DOHH2 (cell line): ENCODE measurements around the gene SPIRE2.

ENCODE experiments used
- H3F3A ChIP-seq: fragments of 200-600 bp; sonication (generic), shearing (Covaris generic); 2 replicates; pipeline ENCODE4 v1.6.0; 2016; ENCODE audit warnings: antibody characterized with exemption, mild to moderate bottlenecking; ENCODE audit not compliant: control insufficient read depth, insufficient read depth
- H3K27ac ChIP-seq: fragments of 200-600 bp; sonication (generic); 2 replicates; pipeline ENCODE4 v1.5.1; 2014; ENCODE audit warnings: low read depth, mild to moderate bottlenecking, low read length, moderate library complexity
- H3K27me3 ChIP-seq: fragments of 200-600 bp; sonication (generic); 2 replicates; pipeline ENCODE4 v1.6.1; 2014; ENCODE audit warnings: mild to moderate bottlenecking, low read length, mixed read lengths; ENCODE audit not compliant: control insufficient read depth
- H3K36me3 ChIP-seq: fragments of 200-600 bp; sonication (generic); 2 replicates; pipeline ENCODE4 v1.6.1; 2014; ENCODE audit warnings: mild to moderate bottlenecking, low read length, moderate library complexity, mixed read lengths; ENCODE audit not compliant: control insufficient read depth
- H3K4me1 ChIP-seq: fragments of 200-600 bp; sonication (generic); 2 replicates; pipeline ENCODE4 v1.6.1; 2014; ENCODE audit warnings: mild to moderate bottlenecking, low read length, mixed read lengths; ENCODE audit not compliant: control insufficient read depth
- H3K4me2 ChIP-seq: fragments of 200-600 bp; sonication (generic); 2 replicates; pipeline ENCODE4 v1.6.0; 2014; ENCODE audit warnings: mild to moderate bottlenecking, low read length, moderate library complexity
- H3K4me3 ChIP-seq: fragments of 200-600 bp; sonication (generic); 2 replicates; pipeline ENCODE4 v1.5.1; 2014; ENCODE audit warnings: mild to moderate bottlenecking, low read length, mixed read lengths
- H3K79me2 ChIP-seq: fragments of 200-600 bp; sonication (generic); 2 replicates; pipeline ENCODE4 v1.6.1; 2014; ENCODE audit warnings: mild to moderate bottlenecking, low read length, mixed read lengths; ENCODE audit not compliant: control insufficient read depth
- H3K9me2 ChIP-seq: fragments of 200-600 bp; sonication (generic); replicated peaks from 2 replicates; pipeline ENCODE4 v1.6.1; 2014; ENCODE audit warnings: mild to moderate bottlenecking, low read length, mixed read lengths; ENCODE audit not compliant: control insufficient read depth
- H3K9me3 ChIP-seq: fragments of 200-600 bp; sonication (generic); 2 replicates; pipeline ENCODE4 v1.6.1; 2014; ENCODE audit warnings: antibody characterized with exemption, low read length, mixed read lengths; ENCODE audit not compliant: control insufficient read depth, insufficient read depth
- H4K20me1 ChIP-seq: fragments of 200-600 bp; sonication (generic); 2 replicates; pipeline ENCODE4 v1.6.0; 2014; ENCODE audit warnings: low read depth, mild to moderate bottlenecking, antibody characterized with exemption, low read length, moderate library complexity; ENCODE audit not compliant: control insufficient read depth, insufficient read depth
- EZH2phosphoT487 ChIP-seq: fragments of 200-600 bp; sonication (generic); IDR thresholded peaks from 2 replicates; pipeline ENCODE4 v1.6.1; 2017; ENCODE audit warnings: borderline replicate concordance, mild to moderate bottlenecking, antibody characterized with exemption, low read length, moderate library complexity, mixed read lengths
- TF ChIP-seq, protein P1 (sequence below): fragments of 200-600 bp; sonication (generic); IDR thresholded peaks from one replicate; pipeline ENCODE4 v1.5.1; 2014; ENCODE audit warnings: antibody characterized with exemption, mild to moderate bottlenecking, low read depth, low read length; ENCODE audit not compliant: poor library complexity, severe bottlenecking

SPIRE2 gene

DNA sequence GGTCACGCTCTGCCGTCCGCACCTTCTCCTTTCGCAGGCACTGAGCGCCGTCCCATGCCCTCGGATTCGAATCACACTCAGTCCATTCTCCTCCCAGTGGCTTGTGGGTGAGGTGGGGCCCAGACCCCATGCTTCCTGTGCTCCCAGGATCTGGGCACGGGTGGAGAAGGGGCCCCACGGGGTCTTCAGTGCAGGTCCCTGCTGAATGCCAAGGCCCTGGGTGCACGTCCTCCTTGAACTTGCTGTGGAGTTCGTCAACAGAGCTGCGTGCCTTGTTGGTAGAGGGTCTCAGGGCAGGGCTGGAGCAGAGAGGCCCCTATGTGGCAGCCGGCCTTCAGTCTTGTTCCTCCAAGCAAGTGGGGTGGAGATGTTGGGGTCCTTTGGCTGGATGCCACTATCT is 83.1 kb downstream of the SPIRE2 start:
- H3K27ac ChIP-seq, result no peak overlapping the region
- H3K4me3 ChIP-seq, result no peak overlapping the region
- no peaks in the 10 kb centered on the region for H3K27me3 ChIP-seq
- no peaks in the 10 kb centered on the region for H4K20me1 ChIP-seq
- peaks cover 7% of the 10 kb centered on the region; the same call in 1 of the 2 replicates for H3K9me3 ChIP-seq
- H3K4me1 ChIP-seq, result peaks cover 27% of the 10 kb centered on the region
- no peaks in the 10 kb centered on the region for H3K9me2 ChIP-seq
- TF ChIP-seq, protein P1, sequence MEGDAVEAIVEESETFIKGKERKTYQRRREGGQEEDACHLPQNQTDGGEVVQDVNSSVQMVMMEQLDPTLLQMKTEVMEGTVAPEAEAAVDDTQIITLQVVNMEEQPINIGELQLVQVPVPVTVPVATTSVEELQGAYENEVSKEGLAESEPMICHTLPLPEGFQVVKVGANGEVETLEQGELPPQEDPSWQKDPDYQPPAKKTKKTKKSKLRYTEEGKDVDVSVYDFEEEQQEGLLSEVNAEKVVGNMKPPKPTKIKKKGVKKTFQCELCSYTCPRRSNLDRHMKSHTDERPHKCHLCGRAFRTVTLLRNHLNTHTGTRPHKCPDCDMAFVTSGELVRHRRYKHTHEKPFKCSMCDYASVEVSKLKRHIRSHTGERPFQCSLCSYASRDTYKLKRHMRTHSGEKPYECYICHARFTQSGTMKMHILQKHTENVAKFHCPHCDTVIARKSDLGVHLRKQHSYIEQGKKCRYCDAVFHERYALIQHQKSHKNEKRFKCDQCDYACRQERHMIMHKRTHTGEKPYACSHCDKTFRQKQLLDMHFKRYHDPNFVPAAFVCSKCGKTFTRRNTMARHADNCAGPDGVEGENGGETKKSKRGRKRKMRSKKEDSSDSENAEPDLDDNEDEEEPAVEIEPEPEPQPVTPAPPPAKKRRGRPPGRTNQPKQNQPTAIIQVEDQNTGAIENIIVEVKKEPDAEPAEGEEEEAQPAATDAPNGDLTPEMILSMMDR, result no peak
- H3K4me2 ChIP-seq, result no peak overlapping the region
- peaks cover 61% of the 10 kb centered on the region for H3K36me3 ChIP-seq
- peaks cover 6% of the 10 kb centered on the region; the same call in 1 of the 2 replicates for H3K79me2 ChIP-seq
- peaks cover 16% of the 10 kb centered on the region for H3F3A ChIP-seq

DNA sequence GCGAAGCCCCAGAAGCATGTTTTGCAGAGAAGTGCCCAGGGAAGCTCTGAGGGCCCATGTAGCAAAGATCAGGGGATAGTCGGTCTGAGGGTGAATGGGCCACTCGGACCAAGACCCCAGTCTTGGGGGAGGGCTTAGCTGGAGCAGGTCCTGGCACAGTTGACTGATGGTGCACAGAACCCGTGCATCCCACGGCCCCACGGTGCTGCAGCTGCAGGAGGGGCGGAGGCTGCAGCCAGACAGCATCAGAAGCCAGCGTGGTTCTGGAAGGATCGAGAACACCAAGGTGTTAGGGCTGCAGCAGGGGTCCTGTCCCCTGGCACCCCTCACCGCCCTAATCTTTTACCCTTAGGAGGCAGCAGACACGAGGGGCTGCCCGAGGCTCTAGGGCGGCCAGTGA is 83.9 kb downstream of the SPIRE2 start:
- Histone ChIP-seq H3K9me2 (no peaks in the 10 kb centered on the region), H3K27ac (no peak overlapping the region), H3K27me3 (no peaks in the 10 kb centered on the region), H3F3A (peaks cover 18% of the 10 kb centered on the region), H3K4me2 (no peak overlapping the region), H3K4me3 (no peak overlapping the region), H3K4me1 (peaks cover 29% of the 10 kb centered on the region), H3K9me3 (peaks cover 7% of the 10 kb centered on the region; the same call in 1 of the 2 replicates), H3K79me2 (peaks cover 6% of the 10 kb centered on the region; the same call in 1 of the 2 replicates), H3K36me3 (peaks cover 53% of the 10 kb centered on the region), H4K20me1 (no peaks in the 10 kb centered on the region)
- TF ChIP-seq EZH2phosphoT487, result no peak
- TF ChIP-seq, protein P1, result no peak

DNA sequence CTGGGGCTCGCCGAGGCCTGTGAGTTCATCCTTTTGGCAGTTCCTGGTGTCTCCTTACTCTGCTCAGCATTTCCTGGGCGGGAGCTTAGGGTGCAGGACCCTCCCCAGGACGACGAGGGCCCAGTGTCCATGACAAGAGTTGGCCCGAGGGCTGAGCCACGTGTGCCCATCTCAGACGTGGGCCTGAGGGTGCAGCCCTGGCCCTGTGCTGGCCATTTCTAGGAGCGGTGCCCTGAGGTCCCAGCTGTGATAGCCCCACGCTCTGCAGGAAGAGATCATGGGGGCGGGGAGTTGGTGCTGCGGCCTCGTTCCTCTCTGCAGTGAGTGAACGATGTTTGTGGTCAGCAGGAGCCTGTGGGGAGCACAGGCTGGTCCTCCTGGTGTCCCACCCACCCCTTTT is 84.4 kb downstream of the SPIRE2 start:
- H3K4me1 ChIP-seq, result peaks cover 34% of the 10 kb centered on the region
- H3F3A ChIP-seq, result peaks cover 21% of the 10 kb centered on the region
- H3K9me2 ChIP-seq, result no peaks in the 10 kb centered on the region
- no peak overlapping the region for H3K27ac ChIP-seq
- no peaks in the 10 kb centered on the region for H4K20me1 ChIP-seq
- peaks cover 6% of the 10 kb centered on the region; the same call in 1 of the 2 replicates for H3K79me2 ChIP-seq
- no peak overlapping the region for H3K4me3 ChIP-seq
- no peak overlapping the region for H3K4me2 ChIP-seq
- H3K27me3 ChIP-seq, result no peaks in the 10 kb centered on the region
- peaks cover 7% of the 10 kb centered on the region; the same call in 1 of the 2 replicates for H3K9me3 ChIP-seq
- H3K36me3 ChIP-seq, result peaks cover 53% of the 10 kb centered on the region
- TF ChIP-seq, protein P1, result no peak
- TF ChIP-seq EZH2phosphoT487, result no peak
